ENCODE results near the gene RTN4R. TPM values are rescaled to one million over a fixed set of nuclear protein-coding genes. Genes with fewer than 3 reads are reported as not detected.

RTN4R gene
- total RNA-seq, 2 donors from 2014 or later, result 4.0 to 6.5 TPM

Small RNA genes lying within 50 kb of the gene (microRNA-seq; reads per million reads assigned to microRNA genes)
- gene MIR1286, result 0 reads per million in 2 donors

Other genes with a start within 250 kb of the RTN4R start
- 10 to 100 TPM; 28.7 to 29.9 TPM for gene TANGO2, start 247.2 kb downstream of the RTN4R start, total RNA-seq
- gene DGCR8, start 188.1 kb downstream of the RTN4R start, total RNA-seq, result 10 to 100 TPM; 32.7 to 46.8 TPM
- 10 to 100 TPM; 57.2 to 80.3 TPM for gene RANBP1, start 152.2 kb downstream of the RTN4R start, total RNA-seq
- gene TRMT2A, start 151.1 kb downstream of the RTN4R start, total RNA-seq, result 10 to 100 TPM; 33.3 to 36.4 TPM
- 10 to 100 TPM; 36.9 to 37.0 TPM for gene ZDHHC8, start 136.5 kb downstream of the RTN4R start, total RNA-seq
- gene CCDC188, start 117.3 kb downstream of the RTN4R start, total RNA-seq, result 1 to 10 TPM in 1 of 2 donors, under 1 TPM in 1; 0.58 to 1.5 TPM
- gene DGCR6L, start 51.7 kb upstream of the RTN4R start, total RNA-seq, result 10 to 100 TPM; 25.7 to 26.1 TPM
- 1 to 10 TPM; 5.5 to 7.2 TPM for gene ZNF74, start 125.8 kb upstream of the RTN4R start, total RNA-seq
- 1 to 10 TPM; 1.8 to 3.2 TPM for gene SCARF2, start 169.5 kb upstream of the RTN4R start, total RNA-seq
- gene KLHL22, start 227.5 kb upstream of the RTN4R start, total RNA-seq, result 10 to 100 TPM; 12.3 to 14.2 TPM
- gene MED15, start 239.3 kb upstream of the RTN4R start, total RNA-seq, result 10 to 100 TPM; 85.3 to 91.2 TPM